ENCODE data around the gene SLC24A3.

Gene SLC24A3

GRCh38 chr20:19519466-19519865, 307.0 kb downstream of the SLC24A3 start:
- peak; percentile 11 for DNase-seq

GRCh38 chr20:19520261-19520660, 307.8 kb downstream of the SLC24A3 start:
- DNase-seq: no peak

GRCh38 chr20:19522071-19522801, 309.8 kb downstream of the SLC24A3 start:
- no peak for DNase-seq

- no peak for DNase-seq
Observed at GRCh38 chr20:19522836-19523590, 310.6 kb downstream of the SLC24A3 start.

DNA sequence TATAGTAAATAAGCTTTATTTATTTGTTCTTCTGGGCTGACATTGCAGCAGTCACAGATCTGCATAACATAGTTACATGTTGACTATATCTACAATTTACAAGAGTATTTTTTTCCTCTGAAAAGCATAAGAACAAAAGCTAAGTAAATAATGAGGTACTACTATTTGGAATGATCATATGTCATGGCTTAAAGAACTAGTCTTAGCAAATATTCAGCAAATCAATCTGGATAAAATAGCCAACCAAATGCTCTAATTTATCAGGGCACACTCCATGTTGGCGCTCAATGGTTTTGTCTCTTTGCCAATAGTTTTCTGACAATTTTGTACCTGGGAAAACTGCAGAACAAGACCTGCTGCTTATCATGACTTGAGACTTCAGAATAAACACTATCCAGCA, 312.2 kb downstream of the SLC24A3 start:
- DNase-seq: no peak

- DNase-seq: no peak
Observed at GRCh38 chr20:19527509-19527908, 315.1 kb downstream of the SLC24A3 start.

DNA sequence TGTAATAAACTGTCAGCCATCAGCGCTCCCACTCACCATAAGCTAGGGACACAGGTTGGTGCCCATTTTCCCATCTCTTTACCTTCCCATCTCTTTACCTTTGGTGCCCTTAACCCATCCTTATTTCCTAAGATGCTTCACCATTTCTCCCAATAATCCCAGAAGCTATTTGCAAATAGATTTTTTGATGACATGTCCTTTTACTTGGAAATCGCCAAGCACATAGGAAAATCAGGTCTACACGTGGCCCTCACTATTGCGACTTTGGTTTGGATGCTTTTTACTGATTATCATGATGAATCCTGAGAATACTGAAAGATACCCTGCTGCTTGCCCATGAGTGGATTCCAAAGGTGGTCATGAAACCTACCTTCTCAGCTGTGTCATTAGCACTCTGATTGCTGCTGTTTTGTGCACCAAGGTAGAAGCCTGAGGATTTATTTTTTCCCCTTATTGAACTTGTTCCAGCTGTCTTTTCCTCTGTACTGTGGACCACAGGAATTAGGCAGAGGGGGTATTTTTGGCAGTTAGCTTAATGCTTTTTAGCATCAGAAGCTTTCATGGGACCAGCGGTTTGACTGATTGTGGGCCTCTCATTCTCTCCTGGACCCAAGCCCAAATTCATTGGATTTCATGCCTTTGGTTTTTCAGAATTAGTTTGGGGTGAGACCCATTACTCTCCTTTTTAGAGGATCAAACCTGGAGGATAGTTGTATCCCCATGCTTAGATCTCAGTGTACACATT, 316.0 kb downstream of the SLC24A3 start:
- DNase-seq: no peak

- no peak for DNase-seq
Observed at GRCh38 chr20:19530006-19530405, 317.6 kb downstream of the SLC24A3 start.

- no peak for DNase-seq
Observed at GRCh38 chr20:19531446-19531845, 319.0 kb downstream of the SLC24A3 start.

DNA sequence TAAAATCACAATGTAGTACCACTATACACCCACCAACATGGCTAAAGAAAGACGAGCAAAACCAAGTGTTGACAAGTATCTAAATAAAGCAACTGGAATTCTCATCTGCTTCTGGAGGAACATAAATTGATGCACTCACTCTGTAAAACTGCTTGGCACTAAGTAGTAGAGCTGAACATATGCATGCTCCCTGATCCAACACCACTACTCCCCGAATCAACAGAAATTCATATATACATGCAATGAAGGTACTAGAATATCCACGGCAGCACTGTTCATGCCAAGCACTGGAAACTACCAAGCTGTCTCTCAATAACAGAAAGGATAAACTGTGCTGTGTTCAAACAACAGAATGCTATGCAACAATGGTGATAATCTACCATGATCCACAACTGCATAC, 326.1 kb downstream of the SLC24A3 start:
- DNase-seq: no peak

GRCh38 chr20:19539191-19539590, 326.7 kb downstream of the SLC24A3 start:
- no peak for DNase-seq

- DNase-seq: no peak
Observed at GRCh38 chr20:19540392-19540791, 327.9 kb downstream of the SLC24A3 start.

DNA sequence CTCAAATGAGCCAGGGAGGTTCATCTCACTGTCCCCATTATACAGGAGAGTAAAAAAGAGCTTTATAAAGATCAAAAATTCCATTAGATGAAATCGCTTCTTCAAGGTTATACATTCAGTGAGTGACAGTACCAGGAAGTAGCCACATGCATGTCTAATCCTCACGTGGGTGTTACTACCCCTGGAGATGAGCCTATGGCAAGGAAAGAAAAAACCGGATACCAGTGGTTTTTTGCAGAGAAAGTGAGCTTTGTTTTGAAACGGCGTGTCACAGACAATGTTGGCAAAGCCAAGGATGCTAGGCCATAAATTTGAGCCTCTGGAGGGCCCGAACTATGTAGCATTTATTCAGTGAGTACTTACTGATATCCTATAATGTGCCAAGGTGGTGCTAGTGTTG, 330.7 kb downstream of the SLC24A3 start:
- no peak for DNase-seq

- no peak for DNase-seq
Observed at GRCh38 chr20:19544684-19545083, 332.2 kb downstream of the SLC24A3 start.

DNA sequence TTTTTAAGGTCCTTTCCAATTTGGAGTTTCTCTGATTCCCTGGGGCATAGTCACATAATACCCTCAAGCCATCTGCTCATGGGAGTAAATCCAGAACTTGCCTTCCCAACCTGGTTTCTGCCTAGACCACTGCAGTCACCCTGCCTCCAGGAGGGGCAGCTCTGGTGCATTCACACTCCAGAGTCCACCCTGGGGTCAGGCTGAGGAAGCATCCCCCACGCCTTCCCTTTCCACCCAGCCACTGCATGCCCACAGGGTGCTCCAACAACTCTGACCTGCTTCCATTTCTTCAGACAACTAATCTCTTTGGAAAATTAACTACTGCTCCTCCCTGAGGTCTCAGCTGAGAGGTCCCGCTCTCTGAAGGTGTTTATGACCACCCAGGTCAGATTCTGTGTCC, 334.2 kb downstream of the SLC24A3 start:
- DNase-seq: no peak

DNA sequence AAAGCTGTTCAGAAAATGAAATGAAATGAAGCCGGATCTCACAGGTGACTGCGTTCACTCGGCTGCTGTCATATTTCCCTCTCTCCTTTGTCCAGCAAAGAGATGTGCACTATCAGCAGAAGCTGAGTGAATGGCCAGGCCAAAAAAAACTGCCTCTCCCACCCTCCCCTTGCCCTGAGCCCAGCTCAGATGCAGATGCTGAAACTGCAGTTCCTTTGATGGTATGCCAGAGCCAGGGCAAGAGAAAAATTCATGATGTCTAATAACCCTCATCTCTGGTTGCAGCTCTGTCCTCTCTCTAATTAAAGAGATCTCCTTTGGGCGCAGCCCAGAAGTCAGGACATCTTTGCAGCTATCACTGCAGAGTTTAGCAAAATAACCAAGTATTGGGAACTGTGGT, 335.1 kb downstream of the SLC24A3 start:
- DNase-seq: no peak

DNA sequence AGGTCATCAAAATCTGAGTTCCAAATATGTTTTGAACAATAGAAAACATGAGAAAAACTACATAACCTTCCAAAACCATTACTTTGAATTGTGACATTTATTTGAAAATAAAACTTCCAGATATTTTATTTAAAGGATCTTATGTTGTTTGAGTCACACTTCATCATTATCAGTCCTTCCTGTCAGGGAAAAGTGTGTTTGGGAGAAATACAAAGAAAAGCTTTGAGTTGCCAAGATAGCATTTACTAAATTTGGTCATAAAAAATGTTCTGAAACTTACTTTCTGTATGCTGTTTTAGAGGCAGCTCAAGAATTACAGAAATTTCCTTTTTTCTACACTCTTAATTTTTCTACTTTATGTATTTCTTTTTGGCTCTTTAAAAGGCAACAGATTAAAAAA, 337.5 kb downstream of the SLC24A3 start:
- no peak for DNase-seq

GRCh38 chr20:19552221-19553180, 340.1 kb downstream of the SLC24A3 start:
- DNase-seq: no peak

DNA sequence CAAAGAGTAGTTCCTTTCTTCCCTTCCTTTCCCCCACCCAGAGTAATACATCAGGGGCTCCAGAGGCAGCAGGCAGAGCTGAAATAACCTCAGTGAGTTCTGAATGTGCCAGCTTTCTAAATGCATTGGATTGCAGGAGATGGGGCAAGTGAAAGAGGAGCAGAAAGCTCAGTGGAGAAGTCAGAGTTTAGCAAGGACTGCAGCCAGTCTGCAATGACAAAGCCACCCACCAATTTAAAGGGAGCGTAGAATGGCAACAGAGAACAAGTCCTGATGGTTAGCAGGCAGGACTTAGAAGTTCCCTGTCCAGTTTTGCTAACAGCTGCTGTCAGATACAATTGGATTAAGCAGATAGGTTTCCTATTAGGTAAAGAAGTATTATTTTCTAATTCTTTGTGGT, 342.2 kb downstream of the SLC24A3 start:
- no peak for DNase-seq

GRCh38 chr20:19555726-19556125, 343.3 kb downstream of the SLC24A3 start:
- DNase-seq: no peak

DNA sequence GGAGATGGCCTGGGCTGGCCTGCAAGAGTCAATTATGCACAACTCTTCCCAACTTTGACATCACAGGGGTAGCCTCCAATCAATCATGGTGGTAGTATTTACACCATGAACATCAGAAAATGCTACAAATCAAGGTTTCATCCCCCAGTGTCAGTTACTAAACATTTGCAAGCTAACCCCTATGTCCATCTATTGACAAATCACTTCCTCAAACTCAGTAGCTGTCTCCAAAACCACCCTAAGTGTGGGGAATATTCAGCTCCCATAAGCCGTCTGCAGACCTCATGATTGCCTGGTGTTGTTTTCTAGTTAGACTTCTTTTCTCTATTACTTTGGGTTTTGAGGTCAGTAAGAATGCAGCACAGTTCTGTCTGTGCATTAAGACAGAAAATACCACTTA, 344.8 kb downstream of the SLC24A3 start:
- no peak for DNase-seq

DNA sequence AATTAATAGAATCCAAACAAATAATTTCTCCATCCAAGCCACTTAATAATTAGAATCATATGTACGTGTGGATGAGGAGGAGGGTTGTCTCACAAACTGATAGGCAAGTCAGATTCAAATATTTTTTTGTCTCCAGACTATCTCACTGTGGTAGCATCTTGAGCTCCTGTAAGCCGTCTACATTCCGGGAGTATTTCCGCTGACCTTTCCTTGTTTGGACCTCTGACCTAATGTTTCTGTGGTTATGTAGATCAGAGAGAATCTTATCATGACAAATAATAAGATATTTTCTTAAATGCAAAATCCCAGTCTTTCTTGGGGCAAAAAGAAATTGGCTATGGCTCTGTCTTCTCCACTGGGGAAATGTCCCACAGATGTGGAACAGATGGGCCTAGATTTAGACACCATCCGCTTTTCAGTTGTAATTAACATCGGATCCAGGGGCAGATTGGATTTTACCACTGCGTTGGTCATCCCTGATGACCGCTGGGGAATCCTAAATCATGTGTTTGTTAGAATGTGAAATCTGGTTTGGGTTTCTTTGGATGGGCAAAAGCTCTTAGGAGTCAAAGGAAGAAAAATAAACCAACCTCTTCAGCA, 348.5 kb downstream of the SLC24A3 start:
- DNase-seq: no peak

All from KG1 (cell line).